Measurements from ENCODE around the gene KRT75. TPM values are rescaled to one million over a fixed set of nuclear protein-coding genes. Genes with fewer than 3 reads are reported as not detected.

The KRT75 gene
- total and polyA plus RNA-seq, 4 donors = 0.06 to 0.12 TPM; not detected in 2

DNA sequence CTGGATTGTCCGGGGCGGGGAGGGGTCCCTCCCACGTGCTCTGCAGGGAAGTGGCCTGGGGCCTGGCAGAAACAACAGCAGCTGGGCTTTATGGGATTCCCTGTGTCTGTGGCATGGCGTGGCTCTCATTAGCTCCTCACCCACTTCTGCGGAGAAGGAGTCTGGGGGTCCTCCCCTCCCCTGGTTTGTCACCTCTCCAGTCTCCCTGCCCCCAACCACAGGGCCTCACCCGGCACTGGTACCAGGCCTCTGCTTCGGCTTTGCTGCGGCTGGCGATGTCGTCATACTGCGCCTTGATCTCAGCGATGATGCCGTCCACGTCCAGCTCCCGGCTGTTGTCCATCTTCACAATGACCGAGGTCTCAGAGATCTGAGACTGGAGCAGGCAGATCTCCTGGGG, 34.4 kb downstream of the KRT75 start:
- Histone ChIP-seq H3K27me3 (ENCODE audit: control insufficient read depth, insufficient read depth, low read length) (no peaks in the 10 kb centered on the region), H3K4me1 (ENCODE audit: control insufficient read depth, insufficient read depth, low read length) (peaks cover 6% of the 10 kb centered on the region), H3K36me3 (ENCODE audit: control insufficient read depth, insufficient read depth, low read length) (no peaks in the 10 kb centered on the region), H3K27ac (ENCODE audit: low read depth, low read length) (no peak overlapping the region), H3K4me3 (ENCODE audit: low read depth, low read length) (no peak overlapping the region), H3K9me3 (ENCODE audit: control insufficient read depth, insufficient read depth, low read length) (no peaks in the 10 kb centered on the region)
- DNase-seq (ENCODE audit: low read depth in 4 of 6, low spot score in 6 of 6) = no peak
- WGBS (ENCODE audit: insufficient coverage) = 92% methylated on average over 14 of the region's 16 CpGs

DNA sequence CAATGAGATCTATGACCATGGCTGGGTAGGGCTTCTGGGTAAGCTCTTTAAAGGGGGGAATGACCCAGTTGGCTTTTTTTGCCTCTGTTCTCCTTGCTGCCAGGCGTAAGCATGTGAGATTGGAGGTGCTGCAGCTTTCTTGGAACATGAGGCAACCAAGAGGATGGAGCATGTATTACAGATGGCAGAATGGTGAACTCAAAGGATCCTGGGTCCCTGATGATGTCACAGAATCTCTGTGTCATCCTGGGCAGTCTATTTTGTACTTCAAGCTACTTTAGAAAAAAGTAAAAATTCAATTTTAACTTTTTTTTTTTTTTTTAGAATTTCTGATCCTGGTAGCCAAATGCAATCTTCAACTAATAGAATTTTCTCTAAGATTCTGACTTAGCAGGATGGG, 36.0 kb downstream of the KRT75 start:
- DNase-seq (ENCODE audit: low read depth in 4 of 6, low spot score in 6 of 6) = no peak
- 82% methylated on average over 1 of the region's 1 CpG for WGBS (ENCODE audit: insufficient coverage)
- no peak overlapping the region for H3K27ac ChIP-seq (ENCODE audit: low read depth, low read length)
- H3K27me3 ChIP-seq (ENCODE audit: control insufficient read depth, insufficient read depth, low read length) = no peaks in the 10 kb centered on the region
- no peak overlapping the region for H3K4me3 ChIP-seq (ENCODE audit: low read depth, low read length)
- H3K4me1 ChIP-seq (ENCODE audit: control insufficient read depth, insufficient read depth, low read length) = peaks cover 3% of the 10 kb centered on the region
- no peaks in the 10 kb centered on the region for H3K9me3 ChIP-seq (ENCODE audit: control insufficient read depth, insufficient read depth, low read length)
- H3K36me3 ChIP-seq (ENCODE audit: control insufficient read depth, insufficient read depth, low read length) = no peaks in the 10 kb centered on the region

DNA sequence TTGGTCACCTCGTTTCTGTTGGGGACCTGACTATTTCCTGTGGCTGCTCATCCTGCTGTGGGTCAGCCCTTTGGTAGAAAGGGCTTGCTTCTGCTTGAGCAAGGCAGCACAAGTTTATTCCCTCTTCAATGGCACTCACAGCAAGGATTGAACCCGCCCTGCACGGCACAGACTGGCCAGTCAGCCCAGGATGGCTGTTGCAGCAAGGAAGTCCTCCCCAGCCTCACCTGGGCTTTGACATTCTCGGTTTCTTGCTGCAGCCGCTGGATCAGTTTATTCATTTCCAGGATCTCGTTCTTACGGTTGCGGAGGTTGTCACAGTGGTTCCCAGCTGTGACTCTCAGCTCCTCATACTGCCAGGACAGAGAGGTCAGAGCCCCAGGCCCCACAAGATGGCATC, 37.5 kb downstream of the KRT75 start:
- Histone ChIP-seq H3K27ac (ENCODE audit: low read depth, low read length) (no peak overlapping the region), H3K4me1 (ENCODE audit: control insufficient read depth, insufficient read depth, low read length) (peaks cover 6% of the 10 kb centered on the region), H3K36me3 (ENCODE audit: control insufficient read depth, insufficient read depth, low read length) (no peaks in the 10 kb centered on the region), H3K4me3 (ENCODE audit: low read depth, low read length) (no peak overlapping the region), H3K9me3 (ENCODE audit: control insufficient read depth, insufficient read depth, low read length) (no peaks in the 10 kb centered on the region), H3K27me3 (ENCODE audit: control insufficient read depth, insufficient read depth, low read length) (no peaks in the 10 kb centered on the region)
- DNase-seq (ENCODE audit: low read depth in 4 of 6, low spot score in 6 of 6) = no peak
- WGBS (ENCODE audit: insufficient coverage) = 88% methylated on average over 8 of the region's 8 CpGs

DNA sequence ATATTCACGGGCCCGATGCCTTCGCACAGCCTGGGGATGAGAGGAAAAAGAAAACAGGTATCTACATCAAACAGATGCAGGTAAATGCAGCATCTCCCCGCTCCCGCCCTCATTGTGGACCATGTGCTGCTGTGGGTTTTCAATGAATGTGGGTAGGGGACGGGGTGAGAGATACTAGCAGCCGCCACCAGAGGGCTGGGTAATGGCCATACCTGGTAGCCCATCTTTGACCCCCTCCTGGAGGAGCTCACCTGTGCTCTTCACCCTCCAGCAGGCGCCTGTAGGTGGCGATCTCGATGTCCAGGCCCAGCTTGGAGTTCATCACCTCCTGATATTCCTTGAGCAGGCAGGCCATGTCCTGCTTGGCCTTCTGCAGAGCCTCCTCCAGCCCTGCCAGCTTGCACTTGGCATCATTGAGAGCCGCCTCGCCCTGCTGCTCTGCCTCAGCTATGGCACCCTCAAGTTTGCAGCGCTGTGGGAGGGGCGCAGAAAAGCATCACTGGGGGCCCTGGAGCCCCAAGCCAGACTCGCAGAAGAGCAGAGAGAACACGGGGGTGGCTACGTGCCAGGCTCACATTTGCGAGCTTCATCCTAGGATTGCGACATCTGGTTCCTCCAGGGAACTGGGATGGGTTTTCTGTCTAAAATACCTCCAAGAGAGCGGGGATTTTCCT, 38.3 kb downstream of the KRT75 start:
- Histone ChIP-seq H3K4me3 (ENCODE audit: low read depth, low read length) (no peak overlapping the region), H3K36me3 (ENCODE audit: control insufficient read depth, insufficient read depth, low read length) (no peaks in the 10 kb centered on the region), H3K27ac (ENCODE audit: low read depth, low read length) (no peak overlapping the region), H3K4me1 (ENCODE audit: control insufficient read depth, insufficient read depth, low read length) (peaks cover 14% of the 10 kb centered on the region), H3K9me3 (ENCODE audit: control insufficient read depth, insufficient read depth, low read length) (no peaks in the 10 kb centered on the region), H3K27me3 (ENCODE audit: control insufficient read depth, insufficient read depth, low read length) (no peaks in the 10 kb centered on the region)
- WGBS (ENCODE audit: insufficient coverage) = 71% methylated on average over 17 of the region's 20 CpGs
- peak in 1 of 6 donors; percentile 41 for DNase-seq (ENCODE audit: low read depth in 4 of 6, low spot score in 6 of 6)

DNA sequence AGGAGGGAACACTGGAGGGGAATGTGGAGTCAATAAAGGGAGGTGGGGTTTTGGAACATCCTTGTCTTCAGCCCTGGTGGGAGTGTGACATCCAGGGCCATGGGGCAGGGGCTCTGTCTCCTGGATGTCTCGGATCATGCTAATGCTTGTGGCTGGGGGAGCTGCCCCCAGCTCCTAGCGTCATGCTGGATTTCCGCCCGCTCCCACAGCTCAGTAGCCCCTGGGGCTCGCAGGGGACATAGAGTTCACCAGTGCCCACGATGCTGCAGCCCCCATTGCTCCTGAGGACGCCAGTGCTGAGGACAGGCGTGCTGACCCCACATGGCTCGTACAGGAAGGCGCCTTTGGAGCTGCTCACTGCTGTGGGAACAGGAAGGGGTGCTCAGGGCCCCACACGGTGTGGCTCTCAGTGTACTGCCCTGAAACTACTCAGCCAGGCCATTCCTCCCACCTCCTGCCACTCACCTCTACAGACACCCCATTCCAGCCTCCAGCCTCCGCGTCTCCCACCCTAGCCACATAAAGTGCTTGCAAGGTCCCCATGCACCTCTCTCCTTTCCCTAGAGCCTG, 39.2 kb downstream of the KRT75 start:
- Histone ChIP-seq H3K9me3 (ENCODE audit: control insufficient read depth, insufficient read depth, low read length) (no peaks in the 10 kb centered on the region), H3K27me3 (ENCODE audit: control insufficient read depth, insufficient read depth, low read length) (no peaks in the 10 kb centered on the region), H3K4me3 (ENCODE audit: low read depth, low read length) (no peak overlapping the region), H3K4me1 (ENCODE audit: control insufficient read depth, insufficient read depth, low read length) (peaks cover 16% of the 10 kb centered on the region), H3K36me3 (ENCODE audit: control insufficient read depth, insufficient read depth, low read length) (no peaks in the 10 kb centered on the region), H3K27ac (ENCODE audit: low read depth, low read length) (no peak overlapping the region)
- DNase-seq (ENCODE audit: low read depth in 4 of 6, low spot score in 6 of 6) = no peak
- 86% methylated on average over 13 of the region's 13 CpGs for WGBS (ENCODE audit: insufficient coverage)

DNA sequence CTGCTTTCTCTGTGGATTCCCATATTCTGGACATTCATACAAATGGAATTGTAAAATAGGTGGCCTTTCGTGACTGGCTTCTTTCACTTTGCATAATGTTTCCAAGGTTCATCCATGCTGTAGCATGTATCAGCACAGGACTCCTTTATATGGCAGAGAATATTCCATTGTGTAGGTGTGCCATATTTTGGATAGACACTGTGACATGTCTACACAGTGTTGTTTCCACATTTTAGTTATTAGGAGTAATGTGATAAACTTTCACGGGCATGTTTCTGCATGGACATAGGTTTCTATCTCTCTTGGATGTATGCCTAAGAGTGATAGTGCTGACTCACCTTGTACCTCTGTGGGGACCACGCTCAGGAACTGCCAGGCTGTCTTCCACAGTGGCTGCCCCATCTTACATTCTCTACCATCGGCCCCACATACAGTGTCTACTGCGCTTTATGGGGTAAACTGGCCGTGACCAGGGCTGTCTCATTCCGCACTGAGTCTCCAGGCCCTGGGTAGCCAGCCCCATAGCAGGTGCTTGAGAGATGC, 41.6 kb downstream of the KRT75 start:
- 83% methylated on average over 1 of the region's 7 CpGs for WGBS (ENCODE audit: insufficient coverage)

DNA sequence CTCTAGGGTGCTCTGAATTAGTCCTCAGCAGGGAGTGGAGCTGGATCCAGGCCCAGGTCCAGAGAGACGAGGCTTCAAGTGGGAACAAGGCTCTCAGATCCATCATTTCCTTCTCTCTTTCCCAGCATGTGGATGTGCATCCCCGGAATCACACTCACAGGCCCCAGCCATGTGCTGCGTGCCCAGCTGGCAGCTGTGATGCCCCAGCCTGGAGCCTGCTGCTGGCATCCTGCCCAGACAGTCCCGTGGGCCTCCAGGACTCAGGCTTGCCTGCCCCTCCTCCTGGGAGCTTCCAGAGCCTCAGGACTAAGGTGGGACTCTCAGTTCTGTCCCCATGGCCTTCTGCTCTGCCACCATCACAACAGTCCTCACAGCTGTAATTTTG, 42.6 kb downstream of the KRT75 start:
- Histone ChIP-seq H3K36me3 (ENCODE audit: control insufficient read depth, insufficient read depth, low read length) (no peaks in the 10 kb centered on the region), H3K27me3 (ENCODE audit: control insufficient read depth, insufficient read depth, low read length) (no peaks in the 10 kb centered on the region), H3K4me3 (ENCODE audit: low read depth, low read length) (no peak overlapping the region), H3K27ac (ENCODE audit: low read depth, low read length) (no peak overlapping the region), H3K9me3 (ENCODE audit: control insufficient read depth, insufficient read depth, low read length) (no peaks in the 10 kb centered on the region), H3K4me1 (ENCODE audit: control insufficient read depth, insufficient read depth, low read length) (peaks cover 22% of the 10 kb centered on the region)
- 13% methylated on average over 4 of the region's 4 CpGs for WGBS (ENCODE audit: insufficient coverage)
- DNase-seq (ENCODE audit: low read depth in 4 of 6, low spot score in 6 of 6) = peak in 3 of 6 donors; percentile 60 to 88 (median 85)

More for the DNA sequence above, 41.6 kb downstream of the KRT75 start:
- no peak overlapping the region for H3K4me3 ChIP-seq (ENCODE audit: low read depth, low read length)
- peaks cover 22% of the 10 kb centered on the region for H3K4me1 ChIP-seq (ENCODE audit: control insufficient read depth, insufficient read depth, low read length)
- H3K9me3 ChIP-seq (ENCODE audit: control insufficient read depth, insufficient read depth, low read length) = no peaks in the 10 kb centered on the region
- no peaks in the 10 kb centered on the region for H3K27me3 ChIP-seq (ENCODE audit: control insufficient read depth, insufficient read depth, low read length)
- no peak overlapping the region for H3K27ac ChIP-seq (ENCODE audit: low read depth, low read length)
- no peak for DNase-seq (ENCODE audit: low read depth in 4 of 6, low spot score in 6 of 6)
- no peaks in the 10 kb centered on the region for H3K36me3 ChIP-seq (ENCODE audit: control insufficient read depth, insufficient read depth, low read length)

DNA sequence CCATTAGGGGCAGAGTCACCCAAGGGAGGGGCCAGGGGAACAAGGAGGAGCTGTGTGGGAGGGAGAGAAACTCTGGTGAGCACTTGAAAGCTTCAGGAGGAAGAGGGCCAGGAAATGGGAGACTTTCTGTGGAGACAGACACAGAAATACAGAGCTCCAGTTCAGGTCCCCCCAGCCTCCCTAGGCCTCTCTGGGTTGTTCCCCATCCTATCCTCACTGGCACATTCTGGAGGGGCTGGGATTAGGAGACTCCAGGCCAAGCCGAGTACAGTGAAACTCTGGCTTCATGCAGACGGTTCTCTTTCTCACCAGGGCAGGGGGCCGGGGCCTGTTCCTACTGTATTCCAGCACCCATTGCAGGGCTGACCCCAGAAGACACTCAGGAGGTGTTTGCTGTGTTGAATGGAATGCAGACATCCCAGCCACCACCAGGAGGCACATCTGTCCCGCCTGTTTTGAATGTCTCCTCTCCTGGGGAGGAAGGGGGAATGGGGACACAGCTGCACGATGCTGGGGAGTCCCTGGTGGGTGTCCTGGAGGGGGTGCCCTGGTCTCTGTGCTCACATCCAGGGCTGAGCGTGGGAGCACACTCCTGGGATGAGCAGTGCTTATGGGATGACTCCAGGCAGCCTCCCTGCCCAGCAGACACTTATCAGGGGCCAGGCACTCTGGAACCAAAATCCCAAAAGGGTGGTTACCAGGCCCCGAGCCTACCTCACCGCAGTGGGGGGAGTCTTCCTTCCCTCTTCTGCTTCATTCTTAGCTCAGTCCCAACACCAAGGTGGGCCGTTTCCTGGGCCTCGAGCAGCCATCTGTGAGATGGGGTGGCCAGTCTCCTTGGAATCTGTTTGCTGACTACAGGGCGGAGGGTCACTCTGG, 43.2 kb downstream of the KRT75 start:
- H3K4me3 ChIP-seq (ENCODE audit: low read depth, low read length) = no peak overlapping the region
- no peaks in the 10 kb centered on the region for H3K36me3 ChIP-seq (ENCODE audit: control insufficient read depth, insufficient read depth, low read length)
- H3K27ac ChIP-seq (ENCODE audit: low read depth, low read length) = no peak overlapping the region
- peak in 1 of 6 donors; percentile 31 for DNase-seq (ENCODE audit: low read depth in 4 of 6, low spot score in 6 of 6)
- 52% methylated on average over 5 of the region's 11 CpGs for WGBS (ENCODE audit: insufficient coverage)
- no peaks in the 10 kb centered on the region for H3K9me3 ChIP-seq (ENCODE audit: control insufficient read depth, insufficient read depth, low read length)
- peaks cover 22% of the 10 kb centered on the region for H3K4me1 ChIP-seq (ENCODE audit: control insufficient read depth, insufficient read depth, low read length)
- H3K27me3 ChIP-seq (ENCODE audit: control insufficient read depth, insufficient read depth, low read length) = no peaks in the 10 kb centered on the region

DNA sequence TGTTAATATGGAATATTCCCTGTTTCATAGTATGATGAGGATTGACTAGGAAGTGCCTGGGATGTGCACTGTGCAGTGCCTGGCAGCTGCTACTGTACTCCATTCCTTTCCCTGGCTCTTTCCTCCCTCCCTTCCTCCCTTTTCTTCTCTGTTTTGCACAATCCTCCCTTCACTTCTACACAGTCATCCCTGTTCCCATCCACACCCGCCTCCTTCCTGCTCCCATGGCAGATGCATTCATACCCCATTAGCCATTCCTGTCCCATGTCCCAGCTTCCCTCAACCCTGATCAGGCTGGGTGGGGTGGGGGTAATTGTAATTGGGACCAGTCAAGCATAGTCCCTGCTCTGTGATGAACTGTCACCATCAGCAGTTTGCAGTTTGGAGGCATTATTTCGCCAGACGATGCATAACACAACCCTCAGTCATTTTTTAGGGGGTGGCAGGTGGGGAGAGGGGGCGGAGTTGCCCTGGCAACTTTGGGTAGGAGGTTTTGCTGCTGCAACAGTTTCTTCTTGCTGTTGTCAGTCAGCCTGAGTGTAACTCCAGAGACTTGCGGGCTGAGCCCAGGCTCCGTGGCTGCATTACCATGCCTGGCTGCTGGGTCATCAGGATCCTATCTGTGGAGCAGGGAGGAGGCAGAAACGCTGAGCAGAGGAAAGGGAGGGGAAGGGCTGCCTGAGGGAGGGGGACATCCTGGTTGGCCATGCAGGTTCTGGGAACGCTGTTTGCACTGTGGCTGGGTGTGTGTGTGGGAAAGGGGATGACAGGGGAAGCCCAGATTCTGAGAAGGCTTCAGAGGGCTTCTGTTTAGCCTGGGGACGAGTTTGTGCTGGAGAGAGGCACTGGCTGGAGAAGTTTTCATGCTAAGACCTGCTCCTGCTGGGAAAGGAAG, 44.6 kb downstream of the KRT75 start:
- Histone ChIP-seq H3K4me3 (ENCODE audit: low read depth, low read length) (no peak overlapping the region), H3K27me3 (ENCODE audit: control insufficient read depth, insufficient read depth, low read length) (no peaks in the 10 kb centered on the region), H3K27ac (ENCODE audit: low read depth, low read length) (no peak overlapping the region), H3K4me1 (ENCODE audit: control insufficient read depth, insufficient read depth, low read length) (peaks cover 22% of the 10 kb centered on the region), H3K36me3 (ENCODE audit: control insufficient read depth, insufficient read depth, low read length) (no peaks in the 10 kb centered on the region), H3K9me3 (ENCODE audit: control insufficient read depth, insufficient read depth, low read length) (no peaks in the 10 kb centered on the region)
- 30% methylated on average over 5 of the region's 9 CpGs for WGBS (ENCODE audit: insufficient coverage)
- peak in 1 of 6 donors; percentile 57 for DNase-seq (ENCODE audit: low read depth in 4 of 6, low spot score in 6 of 6)
